Colonic mucosa (tissue), 4 donors: Measurements from ENCODE around the gene TSC22D1. TPM values are rescaled to one million over a fixed set of nuclear protein-coding genes. Genes with fewer than 3 reads are reported as not detected.

Experiments
- DNase-seq: peaks from one replicate; pipeline ENCODE4 v3.0.0-alpha.2; 2020
- H3K27ac ChIP-seq: fragments of 200-600 bp; one replicate; pipeline ENCODE4 v1.8.0; 2021
- H3K27me3 ChIP-seq: fragments of 200-600 bp; one replicate; pipeline ENCODE4 v1.8.0; 2021
- H3K36me3 ChIP-seq: fragments of 200-600 bp; one replicate; pipeline ENCODE4 v1.8.0; 2021
- H3K4me1 ChIP-seq: fragments of 200-600 bp; one replicate; pipeline ENCODE4 v1.8.0; 2021; ENCODE audit warnings: mild to moderate bottlenecking
- H3K4me3 ChIP-seq: fragments of 200-600 bp; one replicate; pipeline ENCODE4 v1.8.0; 2021
- H3K9ac ChIP-seq, 2 donors: one replicate each; pipeline ENCODE4 v1.7.0; 2013; ENCODE audit warnings: control low read depth in 2 of 2, low read depth in 2 of 2, low read length in 2 of 2
- H3K9me3 ChIP-seq: fragments of 200-600 bp; one replicate; pipeline ENCODE4 v1.8.0; 2021
- CTCF ChIP-seq: fragments of 200-600 bp; IDR thresholded peaks from one replicate; pipeline ENCODE4 v1.8.0; 2022; ENCODE audit warnings: antibody characterized with exemption, mild to moderate bottlenecking
- intact Hi-C: fragments of 100-400 bp; cut with DNase I; formaldehyde crosslinking; loops from one replicate; pipeline ENCODE4 v1.14.1; 2022
- total RNA-seq, 2 donors: library from RNA; stranded (reverse); fragmentation: NEBNext Ultra II Directional in 1 of 2; extraction: Animal tissue kit (Norgen Biotek cat#: 25700) in 1 of 2; gene quantifications; one replicate each; pipeline ENCODE4 v1.2.1, GENCODE V29; 2021
- donor health status: healthy.
- donor health status: DM: no; HTN: no; CAD: no.
- donor health status: DM: no; HTN: no; CAD: no.

TSC22D1 gene
- total RNA-seq, 2 donors from 2014 or later = 137 to 231 TPM

DNA sequence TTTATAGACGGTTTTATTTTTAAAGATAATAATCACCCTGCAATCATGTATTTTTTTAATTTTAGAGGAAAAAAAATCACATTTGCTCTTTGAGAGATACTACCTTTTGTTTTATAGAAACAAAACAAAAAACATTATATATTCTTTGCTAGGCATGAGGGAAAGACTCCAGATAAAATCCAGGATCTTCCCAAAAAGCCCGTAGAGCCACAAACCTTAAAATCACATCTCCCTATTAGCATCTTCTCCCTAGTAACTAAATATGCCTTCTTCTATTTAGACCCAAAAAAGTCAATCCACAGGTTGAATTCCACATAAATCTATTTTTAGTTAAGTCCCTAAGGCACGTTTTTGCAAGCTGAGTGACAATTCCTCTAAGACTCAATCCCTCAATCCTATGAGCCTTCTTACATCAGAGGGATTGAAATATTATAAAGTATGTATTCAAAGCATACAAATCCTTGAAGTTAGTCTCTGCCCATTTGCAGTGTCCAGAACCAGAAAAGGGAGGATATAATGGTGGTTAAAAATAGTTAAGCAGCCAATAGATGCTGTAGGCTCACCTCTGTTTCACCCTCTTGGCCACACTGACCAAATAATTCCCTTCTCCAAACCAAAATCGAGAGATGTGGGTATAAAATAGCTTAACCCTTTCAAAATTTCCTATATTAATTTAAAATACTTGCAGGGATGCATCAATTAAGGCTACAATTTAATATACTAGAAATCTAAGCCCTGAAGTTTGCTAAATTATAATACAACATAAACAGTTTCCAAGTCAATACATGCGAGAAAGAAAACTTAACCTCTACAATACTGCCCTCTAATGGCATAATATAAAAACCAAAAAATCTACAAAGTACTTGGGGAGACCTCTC is 138.5 kb downstream of the TSC22D1 start:
- peak overlapping the region in 1 of 2 donors; percentile 87 for H3K9ac ChIP-seq
- no peak for DNase-seq
- H3K9me3 ChIP-seq = no peaks in the 10 kb centered on the region
- intact Hi-C loops = loop anchor here (2.0 kb wide), 1 partner anchor 387 kb away; no protein-coding TSS in a partner anchor
- peak; percentile 58 for TF ChIP-seq CTCF
- H3K4me3 ChIP-seq = peak overlapping the region; percentile 59
- no peaks in the 10 kb centered on the region for H3K36me3 ChIP-seq
- peaks cover 3% of the 10 kb centered on the region for H3K4me1 ChIP-seq
- no peaks in the 10 kb centered on the region for H3K27me3 ChIP-seq
- peak overlapping the region; percentile 94 for H3K27ac ChIP-seq

GRCh38 chr13:44436589-44437337 is 139.4 kb downstream of the TSC22D1 start:
- H3K4me3 ChIP-seq = peak overlapping the region; percentile 59

DNA sequence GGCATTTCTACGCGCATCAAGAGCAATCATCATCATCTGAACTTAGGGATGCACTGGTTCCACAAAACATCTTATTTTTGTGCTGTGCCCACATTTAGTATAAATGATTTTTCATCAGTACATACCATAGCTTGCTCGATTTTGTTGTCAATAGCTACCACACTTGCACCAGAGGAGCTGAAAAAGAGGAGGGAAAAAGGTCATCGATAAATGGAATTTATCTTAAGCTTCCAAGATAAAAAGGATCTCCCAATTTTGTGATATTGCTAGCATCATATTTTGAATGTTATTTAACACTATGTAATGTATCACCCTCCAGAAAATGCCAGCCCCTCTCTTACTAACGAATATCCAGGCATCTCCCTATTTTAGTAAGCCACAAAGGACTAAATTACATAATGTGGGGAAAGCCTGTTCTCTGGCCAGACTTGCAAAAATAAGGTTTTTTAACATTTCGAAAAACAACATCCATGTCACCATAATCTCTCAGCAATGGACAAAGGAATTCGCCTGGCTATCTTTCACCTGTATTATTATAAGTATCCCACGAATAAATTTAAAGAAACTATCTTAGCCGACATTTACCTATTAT is 140.1 kb downstream of the TSC22D1 start:
- DNase-seq = no peak
- Histone ChIP-seq H3K27me3 (no peaks in the 10 kb centered on the region), H3K4me1 (peaks cover 3% of the 10 kb centered on the region), H3K9me3 (no peaks in the 10 kb centered on the region), H3K36me3 (no peaks in the 10 kb centered on the region), H3K4me3 (peak overlapping the region; percentile 59), H3K27ac (peak overlapping the region; percentile 94), H3K9ac (peak overlapping the region; percentile 80 to 92)
- no peak for TF ChIP-seq CTCF
- intact Hi-C loops = no loop called here

More at GRCh38 chr13:44436589-44437337, 139.4 kb downstream of the TSC22D1 start:
- H3K9me3 ChIP-seq = no peaks in the 10 kb centered on the region
- no peak for TF ChIP-seq CTCF
- H3K27ac ChIP-seq = peak overlapping the region; percentile 94
- peak overlapping the region; percentile 80 to 92 for H3K9ac ChIP-seq
- peak; percentile 98 for DNase-seq
- no peaks in the 10 kb centered on the region for H3K36me3 ChIP-seq
- intact Hi-C loops = no loop called here
- H3K27me3 ChIP-seq = no peaks in the 10 kb centered on the region
- H3K4me1 ChIP-seq = peaks cover 3% of the 10 kb centered on the region

DNA sequence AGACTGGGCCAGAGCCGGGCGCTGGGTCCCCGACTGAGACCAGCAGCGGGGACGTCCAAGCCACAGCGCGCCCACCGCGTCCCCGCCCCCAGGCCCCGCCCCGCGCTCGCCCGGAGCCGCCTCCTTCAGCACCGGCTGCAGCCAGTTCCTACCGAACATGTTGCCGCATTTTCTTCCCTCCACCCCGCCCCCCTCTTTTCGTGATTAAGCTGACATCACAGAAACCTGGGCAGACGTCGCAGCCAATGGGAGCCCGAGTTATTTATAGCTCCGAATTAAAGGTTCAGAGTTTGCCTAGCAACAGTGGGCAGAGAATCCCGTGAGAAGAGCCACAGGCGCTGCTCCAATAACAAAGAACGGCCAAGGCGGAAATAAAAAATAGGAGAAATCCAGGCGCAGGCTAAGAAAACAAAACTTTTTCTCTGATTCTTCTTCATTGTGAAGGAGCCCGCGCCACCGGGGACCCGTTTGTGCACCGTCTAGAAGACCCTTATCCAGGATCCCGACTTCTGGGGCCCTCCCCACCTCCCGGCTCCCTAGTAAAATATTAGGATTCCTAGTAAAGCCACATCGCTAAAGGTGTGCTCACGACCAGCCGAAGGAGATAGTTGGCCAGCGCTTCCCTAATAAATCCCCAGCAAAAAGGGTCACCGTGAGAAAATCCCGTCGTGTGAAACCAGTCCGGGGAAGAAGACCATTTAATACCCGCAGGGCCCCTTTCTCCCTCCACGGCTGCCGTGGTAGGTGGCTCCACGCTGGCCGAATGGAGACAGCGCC is 140.8 kb downstream of the TSC22D1 start:
- intact Hi-C loops = no loop called here
- Histone ChIP-seq H3K4me1 (peaks cover 3% of the 10 kb centered on the region), H3K9me3 (no peaks in the 10 kb centered on the region), H3K27me3 (no peaks in the 10 kb centered on the region), H3K4me3 (peak overlapping the region; percentile 59), H3K9ac (peak overlapping the region; percentile 80 to 92), H3K36me3 (no peaks in the 10 kb centered on the region), H3K27ac (peak overlapping the region; percentile 94)
- DNase-seq = peak; percentile 99
- TF ChIP-seq CTCF = no peak
